HEK293 (cell line): ENCODE results near the gene KNOP1.

Source experiments
- CTCF ChIA-PET: fragments of 350-600 bp; formaldehyde crosslinking; extraction: SDS; loops from one replicate; lab custom pipeline; 2021; ENCODE audit warnings: antibody characterized with exemption; lab: Yijun Ruan, JAX
- POLR2A ChIA-PET: fragments of 300-600 bp; formaldehyde crosslinking; extraction: SDS; loops from one replicate; lab custom pipeline; 2020; ENCODE audit warnings: antibody characterized with exemption, inconsistent platforms; lab: Yijun Ruan, JAX
- H3K27ac ChIP-seq: fragments of 200-500 bp; sonication (Bioruptor generic); 2 replicates; pipeline ENCODE4 v1.5.1; 2014; ENCODE audit warnings: low read depth, low read length, control low read depth, inconsistent platforms; ENCODE audit errors: extremely low read depth
- H3K36me3 ChIP-seq, 2 experiments: fragments of 200-500 bp in 1 of 2; sonication (Bioruptor generic) in 1 of 2; 1 replicate in 1 of 2; 2 replicates in 1 of 2; pipeline ENCODE4 v1.5.1; 2014 to 2017; ENCODE audit warnings: inconsistent platforms in 2 of 2, low read length in 2 of 2; ENCODE audit not compliant: control insufficient read depth in 2 of 2, insufficient read depth in 1 of 2
- H3K4me1 ChIP-seq: fragments of 200-500 bp; sonication (Bioruptor generic); 2 replicates; pipeline ENCODE4 v1.5.1; 2014; ENCODE audit warnings: mild to moderate bottlenecking, low read length, inconsistent platforms; ENCODE audit not compliant: control insufficient read depth, insufficient read depth
- H3K4me3 ChIP-seq: 2 replicates; pipeline ENCODE4 v1.5.1; 2011; ENCODE audit warnings: low read depth, mild to moderate bottlenecking, control low read depth, low read length, moderate library complexity
- H3K9me3 ChIP-seq: fragments of 200-500 bp; sonication (Bioruptor generic); 2 replicates; pipeline ENCODE4 v1.5.1; 2014; ENCODE audit warnings: low read depth, low read length, inconsistent platforms; ENCODE audit not compliant: control insufficient read depth, insufficient read depth
- EGR2 ChIP-seq: fragments of 450-650 bp; formaldehyde crosslinking; IDR thresholded peaks from 2 replicates; pipeline ENCODE4 v1.5.1; 2016; ENCODE audit warnings: low read depth, missing biosample characterization, missing genetic modification characterization
- KLF16 ChIP-seq: fragments of 450-650 bp; formaldehyde crosslinking; IDR thresholded peaks from 2 replicates; pipeline ENCODE4 v1.5.1; 2017; ENCODE audit warnings: missing biosample characterization, missing genetic modification characterization
- TCF7L2 ChIP-seq: IDR thresholded peaks from 2 replicates; pipeline ENCODE4 v1.6.1; 2011; ENCODE audit warnings: low read depth, mild to moderate bottlenecking, inconsistent platforms, low read length, moderate library complexity, borderline replicate concordance
- ZNF132 ChIP-seq: fragments of 450-650 bp; formaldehyde crosslinking; IDR thresholded peaks from 2 replicates; pipeline ENCODE4 v1.5.1; 2017; ENCODE audit warnings: missing biosample characterization, missing genetic modification characterization, borderline replicate concordance
- ZNF138 ChIP-seq: fragments of 450-650 bp; formaldehyde crosslinking; IDR thresholded peaks from 2 replicates; pipeline ENCODE4 v1.5.1; 2016; ENCODE audit warnings: missing biosample characterization, missing genetic modification characterization, borderline replicate concordance
- ZNF391 ChIP-seq: fragments of 450-650 bp; formaldehyde crosslinking; IDR thresholded peaks from 2 replicates; pipeline ENCODE4 v1.5.1; 2016; ENCODE audit warnings: low read depth, missing biosample characterization, missing genetic modification characterization, borderline replicate concordance
- ZNF561 ChIP-seq: fragments of 450-650 bp; IDR thresholded peaks from 2 replicates; pipeline ENCODE4 v1.5.1; 2018; ENCODE audit warnings: missing biosample characterization, missing genetic modification characterization, borderline replicate concordance
- ZNF596 ChIP-seq: fragments of 450-650 bp; IDR thresholded peaks from 2 replicates; pipeline ENCODE4 v1.5.0; 2018; ENCODE audit warnings: missing biosample characterization, mild to moderate bottlenecking, missing genetic modification characterization, moderate library complexity
- ZNF600 ChIP-seq: fragments of 450-650 bp; formaldehyde crosslinking; IDR thresholded peaks from 2 replicates; pipeline ENCODE4 v1.5.1; 2016; ENCODE audit warnings: missing biosample characterization, missing genetic modification characterization
- ZSCAN23 ChIP-seq: fragments of 450-650 bp; formaldehyde crosslinking; IDR thresholded peaks from 2 replicates; pipeline ENCODE4 v1.5.1; 2016; ENCODE audit warnings: missing biosample characterization, missing genetic modification characterization
- TF ChIP-seq, protein P1 (sequence below): fragments of 450-650 bp; formaldehyde crosslinking; IDR thresholded peaks from 2 replicates; pipeline ENCODE4 v1.5.1; 2016; ENCODE audit warnings: missing biosample characterization, missing genetic modification characterization
- TF ChIP-seq, protein P2 (sequence below): fragments of 450-650 bp; formaldehyde crosslinking; IDR thresholded peaks from 2 replicates; pipeline ENCODE4 v1.5.1; 2016; ENCODE audit warnings: missing biosample characterization, missing genetic modification characterization, borderline replicate concordance
- TF ChIP-seq, protein P3 (sequence below): fragments of 450-650 bp; formaldehyde crosslinking; IDR thresholded peaks from 2 replicates; pipeline ENCODE4 v1.5.1; 2017; ENCODE audit warnings: missing biosample characterization, missing genetic modification characterization
- TF ChIP-seq, protein P4 (sequence below): fragments of 450-650 bp; formaldehyde crosslinking; IDR thresholded peaks from 2 replicates; pipeline ENCODE4 v1.5.1; 2016; ENCODE audit warnings: missing biosample characterization, missing genetic modification characterization
- TF ChIP-seq, protein P5 (sequence below): fragments of 450-650 bp; formaldehyde crosslinking; IDR thresholded peaks from 2 replicates; pipeline ENCODE4 v1.5.1; 2016; ENCODE audit warnings: missing biosample characterization, missing genetic modification characterization
- TF ChIP-seq, protein P6 (sequence below): sonication (generic); formaldehyde crosslinking; IDR thresholded peaks from 2 replicates; pipeline ENCODE4 v1.8.1; 2022; ENCODE audit warnings: mild to moderate bottlenecking, moderate library complexity, missing genetic modification reagents

KNOP1 gene

DNA sequence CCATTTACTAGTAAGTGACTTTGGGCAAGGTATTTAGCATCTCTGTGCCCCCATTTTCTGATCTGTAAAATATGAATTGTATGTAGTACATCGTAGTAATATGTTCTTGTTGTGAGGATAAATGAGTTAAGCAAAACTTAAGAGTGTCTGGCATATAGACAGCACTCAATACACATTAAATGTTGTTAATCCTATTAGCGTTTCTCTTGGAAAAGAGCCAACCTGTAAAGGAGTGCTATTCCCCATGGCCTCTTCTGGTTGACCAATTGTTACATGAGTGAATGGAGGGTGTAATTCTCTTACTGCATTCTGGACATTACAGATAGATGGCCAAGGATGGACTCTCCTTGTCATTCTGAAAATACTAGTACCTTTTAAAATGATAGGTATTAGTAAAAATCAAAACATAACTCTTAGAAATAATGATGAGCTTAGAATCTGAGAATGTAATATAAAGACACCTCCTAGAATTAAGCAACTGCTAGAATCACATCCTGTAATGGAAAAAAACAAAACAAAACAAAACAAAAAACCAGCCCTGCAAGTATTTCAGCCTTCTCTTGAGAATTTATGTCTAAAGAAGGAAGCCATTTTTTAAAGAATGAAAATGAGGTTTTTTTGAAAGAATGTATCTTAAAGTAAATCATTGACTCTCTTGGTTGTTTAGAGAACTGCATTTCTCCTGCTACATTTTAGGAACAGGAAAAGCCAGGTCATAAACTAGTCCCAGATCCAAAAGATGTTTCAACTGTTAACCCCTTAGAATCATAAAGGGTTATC is 30.6 kb upstream of the KNOP1 start:
- H3K36me3 ChIP-seq: no peaks in the 10 kb centered on the region
- POLR2A ChIA-PET: interaction anchor here (0.5 kb wide), 1 partner anchor 23 kb away, joined by 3 read pairs; no protein-coding TSS in a partner anchor
- TF ChIP-seq TCF7L2 (no peak), EGR2 (tag by site-specific recombination) (no peak), KLF16 (tag by site-specific recombination) (no peak), ZNF132 (tag by site-specific recombination) (no peak), ZSCAN23 (tag by site-specific recombination) (no peak)
- TF ChIP-seq, protein P1, sequence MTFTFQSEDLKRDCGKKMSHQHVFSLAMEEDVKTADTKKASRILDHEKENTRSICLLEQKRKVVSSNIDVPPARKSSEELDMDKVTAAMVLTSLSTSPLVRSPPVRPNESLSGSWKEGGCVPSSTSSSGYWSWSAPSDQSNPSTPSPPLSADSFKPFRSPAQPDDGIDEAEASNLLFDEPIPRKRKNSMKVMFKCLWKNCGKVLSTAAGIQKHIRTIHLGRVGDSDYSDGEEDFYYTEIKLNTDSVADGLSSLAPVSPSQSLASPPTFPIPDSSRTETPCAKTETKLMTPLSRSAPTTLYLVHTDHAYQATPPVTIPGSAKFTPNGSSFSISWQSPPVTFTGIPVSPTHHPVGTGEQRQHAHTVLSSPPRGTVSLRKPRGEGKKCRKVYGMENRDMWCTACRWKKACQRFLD (tag by site-specific recombination): no peak
- TF ChIP-seq, protein P2, sequence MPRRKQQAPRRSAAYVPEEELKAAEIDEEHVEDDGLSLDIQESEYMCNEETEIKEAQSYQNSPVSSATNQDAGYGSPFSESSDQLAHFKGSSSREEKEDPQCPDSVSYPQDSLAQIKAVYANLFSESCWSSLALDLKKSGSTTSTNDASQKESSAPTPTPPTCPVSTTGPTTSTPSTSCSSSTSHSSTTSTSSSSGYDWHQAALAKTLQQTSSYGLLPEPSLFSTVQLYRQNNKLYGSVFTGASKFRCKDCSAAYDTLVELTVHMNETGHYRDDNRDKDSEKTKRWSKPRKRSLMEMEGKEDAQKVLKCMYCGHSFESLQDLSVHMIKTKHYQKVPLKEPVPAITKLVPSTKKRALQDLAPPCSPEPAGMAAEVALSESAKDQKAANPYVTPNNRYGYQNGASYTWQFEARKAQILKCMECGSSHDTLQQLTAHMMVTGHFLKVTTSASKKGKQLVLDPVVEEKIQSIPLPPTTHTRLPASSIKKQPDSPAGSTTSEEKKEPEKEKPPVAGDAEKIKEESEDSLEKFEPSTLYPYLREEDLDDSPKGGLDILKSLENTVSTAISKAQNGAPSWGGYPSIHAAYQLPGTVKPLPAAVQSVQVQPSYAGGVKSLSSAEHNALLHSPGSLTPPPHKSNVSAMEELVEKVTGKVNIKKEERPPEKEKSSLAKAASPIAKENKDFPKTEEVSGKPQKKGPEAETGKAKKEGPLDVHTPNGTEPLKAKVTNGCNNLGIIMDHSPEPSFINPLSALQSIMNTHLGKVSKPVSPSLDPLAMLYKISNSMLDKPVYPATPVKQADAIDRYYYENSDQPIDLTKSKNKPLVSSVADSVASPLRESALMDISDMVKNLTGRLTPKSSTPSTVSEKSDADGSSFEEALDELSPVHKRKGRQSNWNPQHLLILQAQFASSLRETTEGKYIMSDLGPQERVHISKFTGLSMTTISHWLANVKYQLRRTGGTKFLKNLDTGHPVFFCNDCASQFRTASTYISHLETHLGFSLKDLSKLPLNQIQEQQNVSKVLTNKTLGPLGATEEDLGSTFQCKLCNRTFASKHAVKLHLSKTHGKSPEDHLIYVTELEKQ (tag by site-specific recombination): no peak
- CTCF ChIA-PET: interaction anchor here (0.6 to 0.7 kb wide), 2 partner anchors 59 to 159 kb away, joined by 3 read pairs; no protein-coding TSS in a partner anchor
- 0 out of 2 replicates have a peak, but pooled peaks cover 2% of the 10 kb centered on the region for H3K4me1 ChIP-seq
- no peak overlapping the region for H3K27ac ChIP-seq
- no peaks in the 10 kb centered on the region for H3K9me3 ChIP-seq
- H3K4me3 ChIP-seq: no peak overlapping the region

DNA sequence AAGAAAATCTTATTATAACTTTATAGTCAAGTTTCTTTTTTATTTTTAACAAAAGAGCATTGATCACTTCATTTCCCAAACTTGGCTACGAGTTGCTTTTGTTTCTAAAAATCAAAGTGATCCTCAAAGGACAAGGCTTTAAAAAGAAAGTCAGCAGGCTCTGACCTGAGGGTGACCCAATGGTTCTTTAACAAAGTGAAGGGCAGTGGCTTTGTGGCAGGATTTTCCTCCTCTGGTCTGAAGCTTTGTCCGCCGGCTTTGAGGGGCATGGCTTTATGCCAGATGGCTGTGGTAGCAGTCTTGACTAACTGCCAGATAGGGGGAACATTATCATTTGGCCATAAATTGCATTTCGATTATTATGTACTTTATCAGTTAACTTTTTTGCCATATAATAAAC is 28.5 kb upstream of the KNOP1 start:
- TF ChIP-seq, protein P3, sequence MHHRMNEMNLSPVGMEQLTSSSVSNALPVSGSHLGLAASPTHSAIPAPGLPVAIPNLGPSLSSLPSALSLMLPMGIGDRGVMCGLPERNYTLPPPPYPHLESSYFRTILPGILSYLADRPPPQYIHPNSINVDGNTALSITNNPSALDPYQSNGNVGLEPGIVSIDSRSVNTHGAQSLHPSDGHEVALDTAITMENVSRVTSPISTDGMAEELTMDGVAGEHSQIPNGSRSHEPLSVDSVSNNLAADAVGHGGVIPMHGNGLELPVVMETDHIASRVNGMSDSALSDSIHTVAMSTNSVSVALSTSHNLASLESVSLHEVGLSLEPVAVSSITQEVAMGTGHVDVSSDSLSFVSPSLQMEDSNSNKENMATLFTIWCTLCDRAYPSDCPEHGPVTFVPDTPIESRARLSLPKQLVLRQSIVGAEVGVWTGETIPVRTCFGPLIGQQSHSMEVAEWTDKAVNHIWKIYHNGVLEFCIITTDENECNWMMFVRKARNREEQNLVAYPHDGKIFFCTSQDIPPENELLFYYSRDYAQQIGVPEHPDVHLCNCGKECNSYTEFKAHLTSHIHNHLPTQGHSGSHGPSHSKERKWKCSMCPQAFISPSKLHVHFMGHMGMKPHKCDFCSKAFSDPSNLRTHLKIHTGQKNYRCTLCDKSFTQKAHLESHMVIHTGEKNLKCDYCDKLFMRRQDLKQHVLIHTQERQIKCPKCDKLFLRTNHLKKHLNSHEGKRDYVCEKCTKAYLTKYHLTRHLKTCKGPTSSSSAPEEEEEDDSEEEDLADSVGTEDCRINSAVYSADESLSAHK: no peak
- TF ChIP-seq ZNF561 (tag by site-specific recombination): no peak
- TF ChIP-seq, protein P4, sequence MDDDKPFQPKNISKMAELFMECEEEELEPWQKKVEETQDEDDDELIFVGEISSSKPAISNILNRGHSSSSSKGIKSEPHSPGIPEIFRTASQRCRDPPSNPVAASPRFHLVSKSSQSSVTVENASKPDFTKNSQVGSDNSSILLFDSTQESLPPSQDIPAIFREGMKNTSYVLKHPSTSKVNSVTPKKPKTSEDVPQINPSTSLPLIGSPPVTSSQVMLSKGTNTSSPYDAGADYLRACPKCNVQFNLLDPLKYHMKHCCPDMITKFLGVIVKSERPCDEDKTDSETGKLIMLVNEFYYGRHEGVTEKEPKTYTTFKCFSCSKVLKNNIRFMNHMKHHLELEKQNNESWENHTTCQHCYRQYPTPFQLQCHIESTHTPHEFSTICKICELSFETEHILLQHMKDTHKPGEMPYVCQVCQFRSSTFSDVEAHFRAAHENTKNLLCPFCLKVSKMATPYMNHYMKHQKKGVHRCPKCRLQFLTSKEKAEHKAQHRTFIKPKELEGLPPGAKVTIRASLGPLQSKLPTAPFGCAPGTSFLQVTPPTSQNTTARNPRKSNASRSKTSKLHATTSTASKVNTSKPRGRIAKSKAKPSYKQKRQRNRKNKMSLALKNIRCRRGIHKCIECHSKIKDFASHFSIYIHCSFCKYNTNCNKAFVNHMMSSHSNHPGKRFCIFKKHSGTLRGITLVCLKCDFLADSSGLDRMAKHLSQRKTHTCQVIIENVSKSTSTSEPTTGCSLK (tag by site-specific recombination): no peak
- TF ChIP-seq ZNF600 (tag by site-specific recombination): no peak
- no peak for TF ChIP-seq ZNF391 (tag by site-specific recombination)
- TF ChIP-seq ZNF138: no peak
- TF ChIP-seq, protein P5, sequence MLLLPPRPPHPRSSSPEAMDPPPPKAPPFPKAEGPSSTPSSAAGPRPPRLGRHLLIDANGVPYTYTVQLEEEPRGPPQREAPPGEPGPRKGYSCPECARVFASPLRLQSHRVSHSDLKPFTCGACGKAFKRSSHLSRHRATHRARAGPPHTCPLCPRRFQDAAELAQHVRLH (tag by site-specific recombination): no peak
- TF ChIP-seq, protein P6, sequence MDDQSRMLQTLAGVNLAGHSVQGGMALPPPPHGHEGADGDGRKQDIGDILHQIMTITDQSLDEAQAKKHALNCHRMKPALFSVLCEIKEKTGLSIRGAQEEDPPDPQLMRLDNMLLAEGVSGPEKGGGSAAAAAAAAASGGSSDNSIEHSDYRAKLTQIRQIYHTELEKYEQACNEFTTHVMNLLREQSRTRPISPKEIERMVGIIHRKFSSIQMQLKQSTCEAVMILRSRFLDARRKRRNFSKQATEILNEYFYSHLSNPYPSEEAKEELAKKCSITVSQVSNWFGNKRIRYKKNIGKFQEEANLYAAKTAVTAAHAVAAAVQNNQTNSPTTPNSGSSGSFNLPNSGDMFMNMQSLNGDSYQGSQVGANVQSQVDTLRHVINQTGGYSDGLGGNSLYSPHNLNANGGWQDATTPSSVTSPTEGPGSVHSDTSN (CRISPR knock-in tag): no peak
- TF ChIP-seq ZNF596 (tag by site-specific recombination): no peak

More for the DNA sequence above, 28.5 kb upstream of the KNOP1 start:
- Histone ChIP-seq H3K4me1 (0 out of 2 replicates have a peak, but pooled peaks cover 2% of the 10 kb centered on the region), H3K27ac (no peak overlapping the region), H3K4me3 (no peak overlapping the region), H3K9me3 (no peaks in the 10 kb centered on the region), H3K36me3 (no peaks in the 10 kb centered on the region)
- ChIA-PET POLR2A (no interaction called here), CTCF (no interaction called here)
